OCI-LY1 (cell line): ENCODE data around the gene IL2.

Source experiments
- H2AFZ ChIP-seq: fragments of 200-600 bp; sonication (generic), shearing (Covaris generic); 2 replicates; pipeline ENCODE4 v1.6.0; 2014; ENCODE audit warnings: antibody characterized with exemption, mild to moderate bottlenecking, low read length
- H3F3A ChIP-seq: fragments of 200-600 bp; sonication (generic), shearing (Covaris generic); 2 replicates; pipeline ENCODE4 v1.6.0; 2014; ENCODE audit warnings: mild to moderate bottlenecking, antibody characterized with exemption, low read length, moderate library complexity; ENCODE audit not compliant: insufficient read depth
- H3K27ac ChIP-seq: fragments of 200-600 bp; sonication (generic); 2 replicates; pipeline ENCODE4 v1.5.1; 2014; ENCODE audit warnings: low read length, mixed run types, mild to moderate bottlenecking, low read depth; ENCODE audit not compliant: poor library complexity, severe bottlenecking
- H3K27me3 ChIP-seq: fragments of 200-600 bp; sonication (generic); 2 replicates; pipeline ENCODE4 v1.6.0; 2014; ENCODE audit warnings: antibody characterized with exemption, mild to moderate bottlenecking, low read length, moderate library complexity; ENCODE audit not compliant: insufficient read depth
- H3K36me3 ChIP-seq: fragments of 200-600 bp; sonication (generic); 2 replicates; pipeline ENCODE4 v1.6.1; 2014; ENCODE audit warnings: mild to moderate bottlenecking, antibody characterized with exemption, low read length, moderate library complexity, mixed read lengths; ENCODE audit not compliant: insufficient read depth
- H3K4me1 ChIP-seq: fragments of 200-600 bp; sonication (generic); 2 replicates; pipeline ENCODE4 v1.5.1; 2014; ENCODE audit warnings: mild to moderate bottlenecking, low read length, moderate library complexity; ENCODE audit not compliant: insufficient read depth, severe bottlenecking
- H3K4me2 ChIP-seq: fragments of 200-600 bp; sonication (generic), shearing (Covaris generic); 2 replicates; pipeline ENCODE4 v1.6.1; 2014; ENCODE audit warnings: low read length
- H3K4me3 ChIP-seq: fragments of 200-600 bp; sonication (generic); 2 replicates; pipeline ENCODE4 v1.5.1; 2014; ENCODE audit warnings: low read length, low read depth, mild to moderate bottlenecking, mixed read lengths; ENCODE audit not compliant: poor library complexity, severe bottlenecking
- H3K79me2 ChIP-seq: fragments of 200-600 bp; shearing (Covaris generic); 2 replicates; pipeline ENCODE4 v1.6.1; 2016; ENCODE audit warnings: mixed run types, low read length, mixed read lengths; ENCODE audit not compliant: insufficient read depth
- H3K9ac ChIP-seq: fragments of 200-600 bp; sonication (generic), shearing (Covaris generic); 2 replicates; pipeline ENCODE4 v1.6.1; 2014; ENCODE audit warnings: mild to moderate bottlenecking, low read length, mixed read lengths
- H3K9me2 ChIP-seq: fragments of 200-600 bp; sonication (generic), shearing (Covaris generic); 2 replicates; pipeline ENCODE4 v1.6.1; 2014; ENCODE audit warnings: low read depth, mild to moderate bottlenecking, low read length, mixed read lengths
- H3K9me3 ChIP-seq: fragments of 200-600 bp; shearing (Covaris generic); 2 replicates; pipeline ENCODE4 v1.6.1; 2014; ENCODE audit warnings: low read length, mixed read lengths
- H4K20me1 ChIP-seq: fragments of 200-600 bp; sonication (generic), shearing (Covaris generic); 2 replicates; pipeline ENCODE4 v1.6.0; 2016; ENCODE audit warnings: mild to moderate bottlenecking, low read length; ENCODE audit not compliant: insufficient read depth
- CTCF ChIP-seq: fragments of 200-600 bp; sonication (generic), shearing (Covaris generic); IDR thresholded peaks from 2 replicates; pipeline ENCODE4 v1.5.1; 2017; ENCODE audit warnings: mild to moderate bottlenecking, antibody characterized with exemption, low read length, moderate library complexity, mixed read lengths
- EZH2 ChIP-seq: fragments of 200-600 bp; sonication (generic), shearing (Covaris generic); IDR thresholded peaks from 2 replicates; pipeline ENCODE4 v1.8.0; 2017; ENCODE audit warnings: borderline replicate concordance, mixed run types, mild to moderate bottlenecking, antibody characterized with exemption, low read length, moderate library complexity, mixed read lengths

IL2 gene

GRCh38 chr4:122476126-122476525, 19.6 kb upstream of the IL2 start:
- Histone ChIP-seq H3K4me2 (no peak overlapping the region), H3K4me1 (no peaks in the 10 kb centered on the region), H3K4me3 (no peak overlapping the region), H3K27me3 (no peaks in the 10 kb centered on the region), H3K36me3 (no peaks in the 10 kb centered on the region), H3F3A (no peaks in the 10 kb centered on the region), H2AFZ (no peak overlapping the region), H4K20me1 (no peaks in the 10 kb centered on the region), H3K79me2 (no peaks in the 10 kb centered on the region), H3K9me2 (no peaks in the 10 kb centered on the region), H3K27ac (no peak overlapping the region), H3K9me3 (no peaks in the 10 kb centered on the region), H3K9ac (no peak overlapping the region)
- TF ChIP-seq EZH2 (no peak), CTCF (no peak)

- Histone ChIP-seq H3K4me2 (no peak overlapping the region), H3K79me2 (no peaks in the 10 kb centered on the region), H3K4me1 (no peaks in the 10 kb centered on the region), H3K36me3 (no peaks in the 10 kb centered on the region), H3K27me3 (no peaks in the 10 kb centered on the region), H3K27ac (no peak overlapping the region), H3K9me3 (no peaks in the 10 kb centered on the region), H4K20me1 (no peaks in the 10 kb centered on the region), H3K4me3 (no peak overlapping the region), H3K9ac (no peak overlapping the region), H3F3A (no peaks in the 10 kb centered on the region), H2AFZ (no peak overlapping the region), H3K9me2 (no peaks in the 10 kb centered on the region)
- no peak for TF ChIP-seq CTCF
Measured at GRCh38 chr4:122475233-122475632, 18.7 kb upstream of the IL2 start.

GRCh38 chr4:122469457-122469856, 12.9 kb upstream of the IL2 start:
- Histone ChIP-seq H4K20me1 (no peaks in the 10 kb centered on the region), H3K9me2 (no peaks in the 10 kb centered on the region), H3K79me2 (no peaks in the 10 kb centered on the region), H3K4me1 (no peaks in the 10 kb centered on the region), H3K4me2 (no peak overlapping the region), H3K27me3 (no peaks in the 10 kb centered on the region), H2AFZ (no peak overlapping the region), H3F3A (no peaks in the 10 kb centered on the region), H3K9me3 (no peaks in the 10 kb centered on the region), H3K27ac (no peak overlapping the region), H3K36me3 (no peaks in the 10 kb centered on the region), H3K4me3 (no peak overlapping the region), H3K9ac (no peak overlapping the region)
- TF ChIP-seq CTCF (no peak), EZH2 (no peak)
